Measurements from ENCODE around the gene LRRC74B.
"Not testable (repeated sequence)": the region's sequence is repeated elsewhere in the genome, so short reads cannot be mapped to it uniquely, and the experiment has no call there.

The LRRC74B gene

DNA sequence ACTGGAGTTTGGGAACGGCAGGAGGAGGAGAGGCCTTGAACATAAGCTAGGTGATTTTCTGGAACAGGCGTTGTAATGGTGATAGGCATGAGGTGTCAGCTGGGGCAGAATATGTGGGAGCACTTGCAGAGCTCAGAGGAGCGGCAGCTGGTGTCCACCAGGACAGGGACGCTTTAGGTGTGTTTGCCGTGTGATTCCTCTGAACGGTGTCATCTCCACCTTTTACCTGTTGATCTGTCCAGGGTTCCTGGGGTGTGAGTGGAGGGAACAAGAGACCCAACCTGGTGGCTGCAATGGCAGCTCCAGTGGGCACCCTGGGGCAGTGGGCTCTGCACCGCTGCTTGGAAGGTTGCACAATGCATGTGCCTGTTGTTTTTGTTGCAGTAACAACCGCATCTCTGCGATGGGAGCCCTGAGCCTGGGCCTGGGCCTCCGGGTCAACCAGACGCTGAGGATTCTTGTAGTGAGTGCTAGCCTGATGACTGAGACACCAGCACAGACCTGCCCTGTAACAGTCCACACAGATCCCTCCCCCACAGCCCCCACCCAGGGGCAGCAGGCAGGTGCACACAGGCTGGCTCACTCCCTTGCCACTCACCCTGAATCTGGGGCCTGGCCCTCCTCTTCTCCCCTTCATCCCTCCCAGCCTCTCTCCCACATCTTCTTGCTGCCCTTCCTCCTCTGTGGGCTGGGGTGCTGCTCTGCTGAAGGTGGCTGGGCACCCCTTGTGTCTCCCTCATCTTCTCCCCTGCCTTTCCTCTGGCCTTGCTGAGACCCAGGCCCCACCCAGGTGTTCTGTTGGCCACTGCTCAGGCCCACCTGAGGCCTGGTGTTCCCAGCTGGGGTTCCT, 9.2 kb downstream of the LRRC74B start:
- TF ChIP-seq, protein P1, sequence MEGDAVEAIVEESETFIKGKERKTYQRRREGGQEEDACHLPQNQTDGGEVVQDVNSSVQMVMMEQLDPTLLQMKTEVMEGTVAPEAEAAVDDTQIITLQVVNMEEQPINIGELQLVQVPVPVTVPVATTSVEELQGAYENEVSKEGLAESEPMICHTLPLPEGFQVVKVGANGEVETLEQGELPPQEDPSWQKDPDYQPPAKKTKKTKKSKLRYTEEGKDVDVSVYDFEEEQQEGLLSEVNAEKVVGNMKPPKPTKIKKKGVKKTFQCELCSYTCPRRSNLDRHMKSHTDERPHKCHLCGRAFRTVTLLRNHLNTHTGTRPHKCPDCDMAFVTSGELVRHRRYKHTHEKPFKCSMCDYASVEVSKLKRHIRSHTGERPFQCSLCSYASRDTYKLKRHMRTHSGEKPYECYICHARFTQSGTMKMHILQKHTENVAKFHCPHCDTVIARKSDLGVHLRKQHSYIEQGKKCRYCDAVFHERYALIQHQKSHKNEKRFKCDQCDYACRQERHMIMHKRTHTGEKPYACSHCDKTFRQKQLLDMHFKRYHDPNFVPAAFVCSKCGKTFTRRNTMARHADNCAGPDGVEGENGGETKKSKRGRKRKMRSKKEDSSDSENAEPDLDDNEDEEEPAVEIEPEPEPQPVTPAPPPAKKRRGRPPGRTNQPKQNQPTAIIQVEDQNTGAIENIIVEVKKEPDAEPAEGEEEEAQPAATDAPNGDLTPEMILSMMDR (conservative IDR thresholded peaks at IDR 0.05; ENCODE audit: low read length) = no peak
- no peak for TF ChIP-seq EZH2phosphoT487 (IDR thresholded peaks at IDR 0.05; ENCODE audit: borderline replicate concordance)
- no peaks in the 10 kb centered on the region for H3K79me2 ChIP-seq (ENCODE audit: insufficient read depth, low read length)
- peak overlapping the region; percentile 9 for H3K4me2 ChIP-seq (ENCODE audit: low read depth, low read length, poor library complexity, severe bottlenecking)
- no peaks in the 10 kb centered on the region for H3K27me3 ChIP-seq (ENCODE audit: insufficient read depth, low read length, poor library complexity, severe bottlenecking)
- 0 out of 2 replicates have a peak overlapping the region, but pooled peaks have one; percentile 9 for H2AFZ ChIP-seq (ENCODE audit: low read length)
- H3K9ac ChIP-seq (ENCODE audit: low read depth, low read length, poor library complexity, severe bottlenecking) = no peak overlapping the region
- H3K4me1 ChIP-seq (ENCODE audit: insufficient read depth, low read length, poor library complexity, severe bottlenecking) = peaks cover 28% of the 10 kb centered on the region
- H3K9me2 ChIP-seq (replicated peaks; ENCODE audit: low read depth, low read length) = no peaks in the 10 kb centered on the region
- H3F3A ChIP-seq (ENCODE audit: low read depth) = no peaks in the 10 kb centered on the region
- no peaks in the 10 kb centered on the region for H4K20me1 ChIP-seq (ENCODE audit: insufficient read depth, low read length, poor library complexity, severe bottlenecking)
- no peak overlapping the region for H3K4me3 ChIP-seq (ENCODE audit: low read length, poor library complexity, severe bottlenecking)
- no peaks in the 10 kb centered on the region for H3K36me3 ChIP-seq (ENCODE audit: insufficient read depth, low read length)
- no peaks in the 10 kb centered on the region for H3K9me3 ChIP-seq (ENCODE audit: insufficient read depth, low read depth, low read length)

DNA sequence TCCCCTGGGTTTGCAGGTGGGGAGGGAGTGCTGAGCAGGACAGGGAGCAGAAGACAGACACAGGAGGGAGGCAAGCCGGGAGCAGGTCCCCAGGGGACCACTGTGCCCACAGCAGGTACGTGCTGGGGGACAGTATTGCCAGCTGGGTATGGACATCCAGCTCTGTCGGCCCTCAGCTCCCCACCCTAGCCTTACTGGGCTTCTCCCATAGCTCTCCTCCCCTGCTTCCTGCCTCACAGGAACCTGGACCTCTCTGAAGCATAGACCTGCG, 9.8 kb downstream of the LRRC74B start:
- H3K4me3 ChIP-seq (ENCODE audit: low read length, poor library complexity, severe bottlenecking) = no peak overlapping the region
- H2AFZ ChIP-seq (ENCODE audit: low read length) = peak overlapping the region; percentile 9; the same call in 1 of the 2 replicates
- H3K9me3 ChIP-seq (ENCODE audit: insufficient read depth, low read depth, low read length) = no peaks in the 10 kb centered on the region
- peak overlapping the region; percentile 9 for H3K4me2 ChIP-seq (ENCODE audit: low read depth, low read length, poor library complexity, severe bottlenecking)
- no peaks in the 10 kb centered on the region for H3K27me3 ChIP-seq (ENCODE audit: insufficient read depth, low read length, poor library complexity, severe bottlenecking)
- no peaks in the 10 kb centered on the region for H3F3A ChIP-seq (ENCODE audit: low read depth)
- no peaks in the 10 kb centered on the region for H3K79me2 ChIP-seq (ENCODE audit: insufficient read depth, low read length)
- no peaks in the 10 kb centered on the region for H3K36me3 ChIP-seq (ENCODE audit: insufficient read depth, low read length)
- H4K20me1 ChIP-seq (ENCODE audit: insufficient read depth, low read length, poor library complexity, severe bottlenecking) = no peaks in the 10 kb centered on the region
- TF ChIP-seq, protein P1 (conservative IDR thresholded peaks at IDR 0.05; ENCODE audit: low read length) = no peak
- TF ChIP-seq EZH2phosphoT487 (IDR thresholded peaks at IDR 0.05; ENCODE audit: borderline replicate concordance) = no peak
- no peak overlapping the region for H3K9ac ChIP-seq (ENCODE audit: low read depth, low read length, poor library complexity, severe bottlenecking)
- H3K9me2 ChIP-seq (replicated peaks; ENCODE audit: low read depth, low read length) = no peaks in the 10 kb centered on the region
- peaks cover 28% of the 10 kb centered on the region for H3K4me1 ChIP-seq (ENCODE audit: insufficient read depth, low read length, poor library complexity, severe bottlenecking)

DNA sequence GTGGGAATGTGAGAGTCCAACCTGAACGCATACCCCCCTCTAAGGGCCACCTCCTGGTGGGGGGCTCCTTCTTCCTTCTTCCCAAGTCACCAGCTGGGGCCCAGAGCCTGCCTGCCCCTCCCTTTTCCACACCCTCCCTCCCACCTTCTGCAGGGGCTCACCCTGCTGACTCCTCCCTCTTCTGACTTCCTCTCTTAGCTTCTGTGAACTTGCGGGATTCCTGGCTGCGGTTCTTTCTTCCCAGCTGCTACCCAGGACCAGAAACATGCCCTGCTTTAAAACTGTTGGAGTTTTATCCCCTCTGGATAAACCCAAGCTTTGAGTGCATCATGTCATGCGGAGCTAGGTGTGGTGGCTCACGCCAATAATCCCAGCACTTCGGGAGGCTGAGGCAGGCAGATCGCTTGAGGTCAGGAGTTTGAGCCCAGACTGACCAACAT, 10.2 kb downstream of the LRRC74B start:
- no peak overlapping the region for H3K9ac ChIP-seq (ENCODE audit: low read depth, low read length, poor library complexity, severe bottlenecking)
- no peaks in the 10 kb centered on the region for H3K9me3 ChIP-seq (ENCODE audit: insufficient read depth, low read depth, low read length)
- TF ChIP-seq, protein P1 (conservative IDR thresholded peaks at IDR 0.05; ENCODE audit: low read length) = no peak
- no peak for TF ChIP-seq EZH2phosphoT487 (IDR thresholded peaks at IDR 0.05; ENCODE audit: borderline replicate concordance)
- H4K20me1 ChIP-seq (ENCODE audit: insufficient read depth, low read length, poor library complexity, severe bottlenecking) = no peaks in the 10 kb centered on the region
- no peaks in the 10 kb centered on the region for H3K9me2 ChIP-seq (replicated peaks; ENCODE audit: low read depth, low read length)
- H3K4me1 ChIP-seq (ENCODE audit: insufficient read depth, low read length, poor library complexity, severe bottlenecking) = peaks cover 27% of the 10 kb centered on the region
- H3K36me3 ChIP-seq (ENCODE audit: insufficient read depth, low read length) = no peaks in the 10 kb centered on the region
- H3K4me2 ChIP-seq (ENCODE audit: low read depth, low read length, poor library complexity, severe bottlenecking) = peak overlapping the region; percentile 9
- H3K27me3 ChIP-seq (ENCODE audit: insufficient read depth, low read length, poor library complexity, severe bottlenecking) = no peaks in the 10 kb centered on the region
- no peaks in the 10 kb centered on the region for H3K79me2 ChIP-seq (ENCODE audit: insufficient read depth, low read length)
- no peak overlapping the region for H3K4me3 ChIP-seq (ENCODE audit: low read length, poor library complexity, severe bottlenecking)
- peak overlapping the region; percentile 9; the same call in 1 of the 2 replicates for H2AFZ ChIP-seq (ENCODE audit: low read length)
- H3F3A ChIP-seq (ENCODE audit: low read depth) = no peaks in the 10 kb centered on the region

DNA sequence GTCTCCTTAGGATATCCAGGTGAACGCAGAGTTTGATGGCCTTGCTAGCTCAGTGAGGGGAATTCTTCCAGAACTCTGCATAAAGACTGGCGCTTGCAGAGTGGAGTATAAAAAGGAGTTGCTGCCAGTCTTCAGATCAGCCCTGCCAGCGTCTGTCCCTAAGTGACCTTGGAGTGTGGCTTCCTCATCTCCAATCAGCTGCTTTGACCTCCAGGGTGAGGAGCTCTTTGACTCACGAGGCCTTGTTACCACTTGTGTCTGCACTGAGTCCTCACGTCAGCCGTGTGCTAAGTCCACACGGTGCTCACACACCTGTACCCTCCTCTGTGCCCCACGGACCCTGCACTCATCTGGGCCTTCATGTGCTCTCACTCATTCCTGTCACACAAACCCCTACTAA, 14.6 kb downstream of the LRRC74B start:
- not testable (repeated sequence) for H3K9ac ChIP-seq (ENCODE audit: low read depth, low read length, poor library complexity, severe bottlenecking); H3K9me2 ChIP-seq (replicated peaks; ENCODE audit: low read depth, low read length); H3K9me3 ChIP-seq (ENCODE audit: insufficient read depth, low read depth, low read length); H3K27me3 ChIP-seq (ENCODE audit: insufficient read depth, low read length, poor library complexity, severe bottlenecking); H3K36me3 ChIP-seq (ENCODE audit: insufficient read depth, low read length); H3F3A ChIP-seq (ENCODE audit: low read depth); H2AFZ ChIP-seq (ENCODE audit: low read length); H4K20me1 ChIP-seq (ENCODE audit: insufficient read depth, low read length, poor library complexity, severe bottlenecking); H3K4me2 ChIP-seq (ENCODE audit: low read depth, low read length, poor library complexity, severe bottlenecking); H3K4me3 ChIP-seq (ENCODE audit: low read length, poor library complexity, severe bottlenecking); H3K79me2 ChIP-seq (ENCODE audit: insufficient read depth, low read length)
- H3K4me1 ChIP-seq (ENCODE audit: insufficient read depth, low read length, poor library complexity, severe bottlenecking) = peaks cover 13% of the 10 kb centered on the region

DNA sequence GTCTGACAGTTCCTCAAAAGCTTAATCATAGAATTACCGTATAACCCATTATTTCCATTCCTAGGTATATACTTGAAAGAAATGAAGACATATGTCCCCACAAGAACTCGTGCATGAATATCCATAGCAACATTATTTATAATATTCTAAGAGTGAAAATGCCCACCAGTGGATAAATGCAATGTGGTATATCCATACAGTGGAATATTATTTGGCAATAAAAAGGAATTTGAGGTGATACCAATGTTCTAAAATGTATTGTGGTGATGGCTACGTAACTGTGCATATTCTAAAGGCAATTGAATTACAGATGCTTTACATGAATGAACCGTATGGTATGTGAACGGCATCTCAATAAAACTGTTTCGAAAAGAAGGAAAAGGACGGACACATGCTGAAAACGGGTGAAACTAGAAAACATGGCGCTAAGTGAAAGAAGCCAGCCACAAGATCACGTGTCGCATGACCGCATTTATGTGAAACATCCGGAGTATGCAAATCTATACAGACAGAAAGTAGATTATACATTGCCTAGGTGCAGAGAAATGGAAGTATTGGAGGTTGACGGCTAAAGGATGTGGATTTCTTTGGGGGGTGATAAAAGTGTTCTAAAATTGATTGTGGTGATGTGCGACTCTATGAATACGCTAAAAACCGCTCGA, 16.0 kb downstream of the LRRC74B start:
- H3K4me1 ChIP-seq (ENCODE audit: insufficient read depth, low read length, poor library complexity, severe bottlenecking); H3K79me2 ChIP-seq (ENCODE audit: insufficient read depth, low read length); H3K4me3 ChIP-seq (ENCODE audit: low read length, poor library complexity, severe bottlenecking); H3K9ac ChIP-seq (ENCODE audit: low read depth, low read length, poor library complexity, severe bottlenecking); H3K27me3 ChIP-seq (ENCODE audit: insufficient read depth, low read length, poor library complexity, severe bottlenecking); H3K9me2 ChIP-seq (replicated peaks; ENCODE audit: low read depth, low read length); H4K20me1 ChIP-seq (ENCODE audit: insufficient read depth, low read length, poor library complexity, severe bottlenecking); H2AFZ ChIP-seq (ENCODE audit: low read length); H3K36me3 ChIP-seq (ENCODE audit: insufficient read depth, low read length); H3K4me2 ChIP-seq (ENCODE audit: low read depth, low read length, poor library complexity, severe bottlenecking); H3K9me3 ChIP-seq (ENCODE audit: insufficient read depth, low read depth, low read length); H3F3A ChIP-seq (ENCODE audit: low read depth): not testable (repeated sequence)
